ENCODE measurements around the gene FYTTD1. TPM values are rescaled to one million over a fixed set of nuclear protein-coding genes. Genes with fewer than 3 reads are reported as not detected.
A peak's percentile ranks its signal among the peaks of the same experiment; 100 is the strongest.

FYTTD1 gene
- total RNA-seq, 1 experiment from 2014 or later: 45.9 TPM

- H3K4me1 Mint-ChIP-seq (ENCODE audit: insufficient read depth, unreplicated experiment): peaks cover 30% of the 10 kb centered on the region
- DNase-seq (ENCODE audit: unreplicated experiment): peak; percentile 64
- intact Hi-C loops (cut with micrococcal nuclease): loop anchor here (2.0 kb wide), 2 partner anchors 20 to 38 kb away; no protein-coding TSS in a partner anchor
- POLR2A ChIA-PET: interaction anchor here (0.9 to 7.1 kb wide), 14 partner anchors 14 to 200 kb away, joined by 3 to 76 read pairs (median 5); partner anchors contain the start of genes LRCH3 and RUBCN
- peaks cover 3% of the 10 kb centered on the region for H3K36me3 Mint-ChIP-seq (ENCODE audit: insufficient read depth, unreplicated experiment)
- peak overlapping the region; percentile 85 for H3K27ac Mint-ChIP-seq (ENCODE audit: low read depth, unreplicated experiment)
- BruUV-seq (replicated peaks): no TSS peak
- peak overlapping the region; percentile 98 for H3K4me3 Mint-ChIP-seq (ENCODE audit: unreplicated experiment)
- CTCF ChIA-PET: interaction anchor here (0.6 to 1.1 kb wide), 2 partner anchors 31 to 38 kb away, joined by 3 read pairs; no protein-coding TSS in a partner anchor
- TF ChIP-seq, protein P1, sequence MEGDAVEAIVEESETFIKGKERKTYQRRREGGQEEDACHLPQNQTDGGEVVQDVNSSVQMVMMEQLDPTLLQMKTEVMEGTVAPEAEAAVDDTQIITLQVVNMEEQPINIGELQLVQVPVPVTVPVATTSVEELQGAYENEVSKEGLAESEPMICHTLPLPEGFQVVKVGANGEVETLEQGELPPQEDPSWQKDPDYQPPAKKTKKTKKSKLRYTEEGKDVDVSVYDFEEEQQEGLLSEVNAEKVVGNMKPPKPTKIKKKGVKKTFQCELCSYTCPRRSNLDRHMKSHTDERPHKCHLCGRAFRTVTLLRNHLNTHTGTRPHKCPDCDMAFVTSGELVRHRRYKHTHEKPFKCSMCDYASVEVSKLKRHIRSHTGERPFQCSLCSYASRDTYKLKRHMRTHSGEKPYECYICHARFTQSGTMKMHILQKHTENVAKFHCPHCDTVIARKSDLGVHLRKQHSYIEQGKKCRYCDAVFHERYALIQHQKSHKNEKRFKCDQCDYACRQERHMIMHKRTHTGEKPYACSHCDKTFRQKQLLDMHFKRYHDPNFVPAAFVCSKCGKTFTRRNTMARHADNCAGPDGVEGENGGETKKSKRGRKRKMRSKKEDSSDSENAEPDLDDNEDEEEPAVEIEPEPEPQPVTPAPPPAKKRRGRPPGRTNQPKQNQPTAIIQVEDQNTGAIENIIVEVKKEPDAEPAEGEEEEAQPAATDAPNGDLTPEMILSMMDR (IDR thresholded peaks at IDR 0.05; ENCODE audit: unreplicated experiment): no peak
- H3K27me3 Mint-ChIP-seq (ENCODE audit: insufficient read depth, unreplicated experiment): no peaks in the 10 kb centered on the region
- no peaks in the 10 kb centered on the region for H3K9me3 Mint-ChIP-seq (ENCODE audit: unreplicated experiment)
These were observed 731 bp downstream of the FYTTD1 start for GRCh38 chr3:197750396-197750831.

GRCh38 chr3:197750858-197751737 lies 1.4 kb downstream of the FYTTD1 start:
- DNase-seq (ENCODE audit: unreplicated experiment): peak; percentile 52
- POLR2A ChIA-PET: interaction anchor here (0.7 to 7.1 kb wide), 17 partner anchors 15 to 210 kb away, joined by 3 to 76 read pairs (median 4); partner anchors contain the start of genes LRCH3 and RUBCN

GRCh38 chr3:197752107-197752506 lies 2.4 kb downstream of the FYTTD1 start:
- Mint-ChIP-seq H3K9me3 (ENCODE audit: unreplicated experiment) (no peaks in the 10 kb centered on the region), H3K36me3 (ENCODE audit: insufficient read depth, unreplicated experiment) (no peaks in the 10 kb centered on the region), H3K27me3 (ENCODE audit: insufficient read depth, unreplicated experiment) (no peaks in the 10 kb centered on the region), H3K4me1 (ENCODE audit: insufficient read depth, unreplicated experiment) (peaks cover 27% of the 10 kb centered on the region), H3K27ac (ENCODE audit: low read depth, unreplicated experiment) (peak overlapping the region; percentile 61), H3K4me3 (ENCODE audit: unreplicated experiment) (peak overlapping the region; percentile 98)
- ChIA-PET CTCF (no interaction called here), POLR2A (interaction anchor here (4.0 to 7.1 kb wide), 3 partner anchors 16 to 41 kb away, joined by 26 to 76 read pairs (median 55); partner anchors contain the start of genes LRCH3 and RUBCN)
- BruUV-seq (replicated peaks): no TSS peak
- intact Hi-C loops (cut with micrococcal nuclease): no loop called here
- TF ChIP-seq, protein P1 (IDR thresholded peaks at IDR 0.05; ENCODE audit: unreplicated experiment): no peak
- no peak for DNase-seq (ENCODE audit: unreplicated experiment)

More at GRCh38 chr3:197750858-197751737, 1.4 kb downstream of the FYTTD1 start:
- TF ChIP-seq, protein P1 (IDR thresholded peaks at IDR 0.05; ENCODE audit: unreplicated experiment): no peak
- H3K9me3 Mint-ChIP-seq (ENCODE audit: unreplicated experiment): no peaks in the 10 kb centered on the region
- H3K4me3 Mint-ChIP-seq (ENCODE audit: unreplicated experiment): peak overlapping the region; percentile 98
- CTCF ChIA-PET: interaction anchor here (0.6 to 1.1 kb wide), 2 partner anchors 34 to 39 kb away, joined by 3 to 4 read pairs; no protein-coding TSS in a partner anchor
- H3K27me3 Mint-ChIP-seq (ENCODE audit: insufficient read depth, unreplicated experiment): no peaks in the 10 kb centered on the region
- H3K36me3 Mint-ChIP-seq (ENCODE audit: insufficient read depth, unreplicated experiment): no peaks in the 10 kb centered on the region
- intact Hi-C loops (cut with micrococcal nuclease): loop anchor here (2.0 kb wide), 2 partner anchors 20 to 38 kb away; no protein-coding TSS in a partner anchor
- TSS peak; percentile 78 for BruUV-seq (replicated peaks)
- H3K27ac Mint-ChIP-seq (ENCODE audit: low read depth, unreplicated experiment): peak overlapping the region; percentile 85
- peaks cover 30% of the 10 kb centered on the region for H3K4me1 Mint-ChIP-seq (ENCODE audit: insufficient read depth, unreplicated experiment)

DNA sequence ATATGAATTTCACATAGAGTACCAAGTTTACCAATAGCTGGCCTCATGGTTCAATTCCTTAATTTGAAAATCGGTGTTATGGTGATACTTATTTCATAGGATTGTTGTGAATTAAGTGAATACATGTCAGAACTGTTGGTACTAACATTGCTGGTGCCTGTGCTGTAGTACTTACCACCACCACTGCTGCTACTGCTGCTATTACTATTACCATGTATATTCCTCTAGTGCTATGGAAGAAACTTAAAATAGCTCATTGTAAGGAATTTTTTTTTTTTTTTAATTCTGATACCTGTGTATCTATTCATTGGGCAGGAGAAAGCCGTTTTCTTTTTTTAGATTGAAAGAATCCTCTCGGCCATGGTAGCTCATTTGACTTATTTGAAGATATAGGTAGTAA lies 3.6 kb downstream of the FYTTD1 start:
- POLR2A ChIA-PET: interaction anchor here (0.6 to 1.6 kb wide), 14 partner anchors 15 to 532 kb away, joined by 3 to 10 read pairs (median 4); partner anchors contain the start of genes LRCH3 and RUBCN
- TF ChIP-seq, protein P1 (IDR thresholded peaks at IDR 0.05; ENCODE audit: unreplicated experiment): no peak
- DNase-seq (ENCODE audit: unreplicated experiment): peak; percentile 12
- Mint-ChIP-seq H3K36me3 (ENCODE audit: insufficient read depth, unreplicated experiment) (no peaks in the 10 kb centered on the region), H3K27me3 (ENCODE audit: insufficient read depth, unreplicated experiment) (no peaks in the 10 kb centered on the region), H3K9me3 (ENCODE audit: unreplicated experiment) (no peaks in the 10 kb centered on the region), H3K4me3 (ENCODE audit: unreplicated experiment) (no peak overlapping the region), H3K27ac (ENCODE audit: low read depth, unreplicated experiment) (peak overlapping the region; percentile 61), H3K4me1 (ENCODE audit: insufficient read depth, unreplicated experiment) (peaks cover 26% of the 10 kb centered on the region)
- CTCF ChIA-PET: interaction anchor here (1.0 to 1.3 kb wide), 3 partner anchors 12 to 103 kb away, joined by 3 to 5 read pairs (median 4); no protein-coding TSS in a partner anchor
- intact Hi-C loops (cut with micrococcal nuclease): no loop called here
- TSS peak; percentile 4 for BruUV-seq (replicated peaks)
